DMS53 treated with DMSO at 0.1 percent for 48 hours (cell line): Measurements from ENCODE around the gene PLXND1.

Experiments used
- DNase-seq: peaks from one replicate; lab custom pipeline; 2025; ENCODE audit not compliant: unreplicated experiment; lab: John Stamatoyannopoulos, UW

The PLXND1 gene

DNA sequence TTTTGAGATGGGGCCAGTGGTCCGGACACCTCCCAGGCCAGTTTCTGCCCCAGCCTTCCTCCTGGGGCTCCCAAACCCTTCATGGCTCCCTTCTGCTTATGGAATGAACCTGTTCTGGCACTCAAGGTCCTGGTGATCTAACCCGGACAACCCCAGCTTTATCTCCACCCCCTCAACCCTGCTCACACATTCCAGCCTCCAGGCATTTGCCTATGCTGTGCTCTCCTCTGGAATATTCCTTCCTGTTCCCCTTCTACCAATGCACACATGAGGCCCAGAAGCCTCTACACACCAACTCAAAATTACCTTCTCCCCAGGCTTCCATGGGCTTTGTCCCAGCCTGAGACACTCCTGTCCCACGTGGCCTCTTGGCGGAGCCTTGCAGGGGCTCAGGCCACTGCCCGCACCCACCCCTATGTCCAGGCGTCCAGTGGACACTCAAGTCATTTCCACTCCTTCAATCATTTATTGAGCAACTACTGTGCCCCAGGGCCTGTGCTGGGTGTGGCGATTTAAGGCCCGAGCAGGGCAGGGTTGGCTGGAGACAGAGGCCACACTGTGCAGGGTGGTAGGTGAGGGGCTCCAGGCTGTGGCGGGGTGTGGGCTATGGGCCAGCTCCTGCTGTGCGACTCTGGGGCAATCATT, 18.8 kb downstream of the PLXND1 start:
- DNase-seq = no peak

- no peak for DNase-seq
Observed at GRCh38 chr3:129586746-129587430, 19.6 kb downstream of the PLXND1 start.

DNA sequence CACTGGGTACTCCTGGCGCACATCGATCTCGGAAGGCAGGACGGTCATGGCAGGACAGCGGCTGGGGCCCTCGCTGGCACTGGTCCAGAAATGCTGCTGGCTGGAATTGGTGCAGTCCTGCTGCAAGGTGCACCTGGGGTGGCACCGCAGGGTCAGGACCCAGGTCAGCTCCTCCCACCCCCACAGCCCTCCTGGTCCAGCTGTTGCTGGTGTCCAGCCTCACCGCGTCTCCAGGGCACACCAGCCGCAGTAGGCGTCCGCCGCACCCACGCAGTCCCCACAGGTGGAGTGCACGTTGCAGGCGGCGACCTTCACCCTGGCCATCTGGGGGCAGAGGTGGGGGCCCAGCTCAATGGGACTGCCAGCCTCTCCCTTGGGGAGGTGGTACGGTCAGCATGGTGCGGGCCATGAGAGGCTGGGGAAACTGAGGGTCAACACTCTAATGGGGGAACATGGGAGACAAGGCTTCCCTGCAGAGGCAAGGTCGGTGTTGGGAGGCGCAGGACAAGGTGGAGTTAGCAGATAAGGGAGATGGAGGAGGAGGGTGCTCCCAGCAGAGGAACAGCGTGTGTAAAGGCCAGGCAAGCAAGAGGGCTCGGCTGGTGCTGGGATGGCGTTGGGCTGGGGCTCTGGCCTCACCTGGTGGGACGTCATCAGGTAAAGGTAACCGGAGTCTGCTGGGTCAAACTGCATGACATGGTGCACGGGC, 20.4 kb downstream of the PLXND1 start:
- no peak for DNase-seq

DNA sequence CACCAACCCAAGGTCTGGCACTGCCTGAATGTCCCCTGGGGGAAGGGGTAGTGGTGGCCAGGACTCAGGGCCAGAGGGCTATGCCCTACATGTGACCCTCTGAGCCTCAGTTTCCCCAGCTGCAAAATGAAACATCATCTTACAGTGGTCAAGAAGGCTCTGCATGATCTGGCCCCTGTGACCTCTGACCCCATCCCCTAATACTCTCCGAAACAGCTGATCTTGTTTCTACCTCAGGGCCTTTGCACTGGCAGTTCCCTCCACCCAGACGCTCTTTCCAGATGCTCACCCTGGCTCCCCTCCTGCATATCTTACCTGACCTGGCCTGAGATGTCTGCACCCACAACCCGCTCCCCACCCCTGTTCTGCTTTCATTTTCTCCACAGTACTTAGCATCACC, 21.8 kb downstream of the PLXND1 start:
- no peak for DNase-seq

GRCh38 chr3:129583289-129583688, 23.2 kb downstream of the PLXND1 start:
- no peak for DNase-seq

DNA sequence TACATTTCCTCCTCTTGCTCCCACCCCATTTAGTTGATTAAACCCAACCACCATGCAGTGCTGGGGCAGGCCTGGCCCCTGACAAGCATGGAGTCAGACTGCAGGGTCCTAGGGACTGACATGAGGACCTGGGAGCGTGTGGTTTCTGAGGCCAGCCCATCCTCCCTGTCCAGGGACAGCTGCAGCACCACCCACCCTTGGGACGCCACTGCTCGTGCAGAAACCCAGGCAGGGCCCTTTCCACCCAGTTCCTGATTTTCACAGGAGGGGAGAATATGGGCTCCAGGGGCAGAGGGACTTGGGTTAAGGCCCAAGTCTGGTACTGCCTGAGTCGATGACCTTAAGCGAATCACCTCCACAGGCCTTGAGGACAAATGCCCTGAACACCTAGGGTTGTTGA, 23.7 kb downstream of the PLXND1 start:
- DNase-seq = no peak

DNA sequence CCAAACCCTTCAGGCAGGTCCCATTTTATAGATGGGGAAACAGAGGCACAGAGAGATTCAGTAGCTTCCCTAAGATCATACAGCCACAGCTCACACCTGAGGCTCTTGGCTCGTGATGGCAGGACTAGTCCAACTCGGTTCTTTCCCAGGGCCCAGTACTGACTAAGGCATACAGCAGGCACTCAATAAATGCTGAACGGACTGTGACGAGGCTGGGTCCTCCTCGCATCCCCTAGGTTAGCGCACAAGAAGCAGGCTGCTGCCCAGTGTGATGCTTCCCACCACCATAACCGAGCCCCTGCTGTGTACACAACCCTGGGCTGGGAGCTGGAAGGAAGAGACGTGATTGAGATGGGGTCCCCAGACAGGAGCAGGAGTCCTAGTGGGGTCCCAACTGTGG, 24.9 kb downstream of the PLXND1 start:
- DNase-seq = no peak

DNA sequence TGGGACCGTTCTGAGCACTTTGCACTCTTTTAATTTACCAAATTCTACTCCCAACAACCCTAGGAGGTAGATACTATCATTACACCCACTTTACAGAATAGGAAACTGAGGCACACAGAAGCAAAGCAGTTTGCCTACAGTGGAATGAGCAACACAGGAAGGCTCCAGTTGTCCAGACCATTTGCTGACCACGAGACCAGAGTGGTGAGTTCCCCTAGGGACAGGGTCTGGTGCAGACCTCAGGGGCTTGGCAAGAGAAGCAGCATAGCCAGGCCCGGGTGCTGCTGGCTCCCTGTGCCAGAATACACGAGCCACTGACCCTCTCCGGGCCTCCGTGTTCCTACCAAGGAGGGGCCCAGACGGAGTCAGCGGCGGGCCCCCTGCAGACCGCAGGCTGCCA, 26.5 kb downstream of the PLXND1 start:
- DNase-seq = no peak

- no peak for DNase-seq
Observed at GRCh38 chr3:129577925-129578786, 28.3 kb downstream of the PLXND1 start.

GRCh38 chr3:129577366-129577765, 29.1 kb downstream of the PLXND1 start:
- DNase-seq = no peak

GRCh38 chr3:129576514-129577352, 29.7 kb downstream of the PLXND1 start:
- DNase-seq = peak; percentile 81

- DNase-seq = no peak
Observed at GRCh38 chr3:129575997-129576384, 30.5 kb downstream of the PLXND1 start.

DNA sequence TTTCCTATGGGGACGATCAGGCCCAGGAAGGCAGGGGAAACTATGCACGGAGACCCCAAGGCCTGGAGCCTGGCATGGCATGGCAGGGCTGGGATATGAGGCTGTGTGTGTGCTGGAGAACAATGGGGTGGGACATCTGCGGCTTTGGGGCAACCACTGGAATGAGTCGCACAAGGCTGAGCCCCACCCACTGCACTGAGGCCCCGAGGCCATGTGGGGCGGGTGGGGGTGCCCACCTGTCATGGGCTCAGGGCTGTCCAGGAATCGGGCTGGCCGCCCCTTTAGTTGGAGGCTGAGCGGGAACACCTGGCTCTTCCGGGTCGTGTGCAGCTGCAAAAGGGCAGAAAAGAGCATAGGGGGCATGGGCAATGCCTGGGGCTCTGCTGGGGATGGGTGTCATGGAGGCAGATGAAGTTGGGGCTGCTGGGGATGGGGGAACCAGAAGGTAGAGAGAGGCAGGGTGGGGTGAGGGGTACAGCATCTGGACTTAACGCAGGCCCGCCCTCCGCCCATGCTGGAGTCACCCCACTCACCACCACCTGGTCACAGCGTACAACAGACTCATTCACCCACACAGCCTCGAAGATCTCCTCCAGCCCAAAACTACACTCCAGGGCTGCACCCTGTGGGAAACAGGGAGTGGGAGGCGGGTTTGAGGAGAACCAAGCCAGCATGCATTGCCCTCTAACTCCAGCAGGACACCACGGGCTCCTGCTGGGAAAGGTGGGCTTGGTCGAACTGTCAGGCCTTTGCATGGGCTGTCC, 31.1 kb downstream of the PLXND1 start:
- DNase-seq = no peak

DNA sequence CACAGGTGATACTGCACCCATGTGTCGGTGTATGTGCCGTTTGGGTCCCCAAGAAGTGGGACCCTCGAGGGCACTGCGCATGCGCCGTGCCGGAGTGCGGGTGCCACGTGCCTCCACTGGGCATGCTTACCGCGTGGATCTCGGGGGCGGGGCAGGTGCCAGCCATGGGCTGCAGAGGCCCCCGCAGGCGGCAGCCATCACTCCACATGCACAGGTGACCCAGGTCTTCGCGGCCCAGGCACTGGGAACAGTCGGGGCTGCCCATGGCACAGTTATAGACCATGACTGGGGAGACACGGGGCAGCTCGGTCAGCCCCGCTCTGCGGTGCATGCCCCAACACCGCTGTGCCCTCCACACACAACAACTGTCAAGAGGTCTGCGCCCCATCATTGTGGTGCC, 32.3 kb downstream of the PLXND1 start:
- no peak for DNase-seq

DNA sequence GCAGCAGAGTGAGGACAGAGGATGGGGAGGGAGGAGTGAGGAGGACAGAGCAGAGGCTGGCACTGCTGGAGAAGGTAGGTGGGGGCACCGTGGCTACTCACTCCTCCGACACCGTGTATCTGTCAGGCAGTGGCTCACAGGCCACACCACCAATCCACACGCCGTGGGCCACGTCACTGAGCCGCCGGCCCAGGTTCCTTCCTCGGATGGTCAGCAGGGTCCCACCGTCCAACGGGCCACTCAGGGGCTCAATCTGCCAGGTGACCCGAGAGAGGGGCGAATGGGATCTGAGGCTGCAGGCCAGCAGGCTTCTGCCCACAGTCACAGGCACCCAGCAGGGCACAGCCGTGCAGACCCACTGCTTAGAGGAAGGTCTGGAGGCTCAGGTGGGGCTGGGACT, 33.0 kb downstream of the PLXND1 start:
- no peak for DNase-seq

- DNase-seq = no peak
Observed at GRCh38 chr3:129572603-129573002, 33.9 kb downstream of the PLXND1 start.

DNA sequence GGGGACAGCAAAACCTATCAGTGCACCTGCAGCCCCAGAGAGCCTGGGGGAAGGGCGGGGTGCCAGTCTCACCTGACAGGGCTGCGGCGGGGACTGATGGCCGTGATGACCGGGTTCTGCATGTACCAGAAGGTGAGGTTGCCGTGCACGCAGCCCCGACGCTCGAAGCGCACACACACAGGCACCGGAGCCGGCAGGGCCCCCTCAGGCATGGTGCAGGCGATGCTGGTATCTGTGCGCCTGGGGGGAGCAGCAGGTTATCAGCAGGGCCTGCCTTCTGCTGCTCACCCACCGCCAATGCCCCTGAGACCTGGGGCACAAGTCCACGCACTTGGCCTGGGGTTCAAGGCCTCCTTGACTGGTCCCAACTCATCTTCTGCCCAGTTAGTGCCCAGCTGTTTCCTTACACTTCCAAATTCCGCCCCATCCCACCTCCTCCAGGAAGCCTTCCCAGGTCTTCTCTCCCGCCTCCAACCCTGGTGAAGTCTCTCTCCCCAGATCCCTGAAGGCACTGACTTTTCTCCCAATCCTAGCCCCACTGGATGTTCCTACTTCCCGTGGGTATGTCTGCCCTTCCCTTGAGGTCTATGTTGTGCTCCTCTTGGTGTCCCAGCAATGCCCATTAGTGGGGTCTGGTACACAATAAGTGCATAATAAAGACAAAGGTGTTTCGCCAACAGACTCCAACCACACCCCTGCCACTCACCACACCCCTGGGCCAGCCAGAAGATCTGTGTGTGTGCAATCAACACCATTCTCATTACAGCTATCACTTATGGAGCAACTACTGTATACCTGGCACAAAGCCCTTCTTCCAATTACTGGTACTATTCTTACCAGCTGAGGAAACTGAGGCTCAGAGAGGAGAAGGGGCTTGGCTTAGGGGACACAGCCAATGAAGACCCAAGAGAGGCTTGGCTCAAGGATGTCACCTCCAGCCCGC, 34.6 kb downstream of the PLXND1 start:
- no peak for DNase-seq

- DNase-seq = no peak
Observed at GRCh38 chr3:129569856-129570255, 36.6 kb downstream of the PLXND1 start.

DNA sequence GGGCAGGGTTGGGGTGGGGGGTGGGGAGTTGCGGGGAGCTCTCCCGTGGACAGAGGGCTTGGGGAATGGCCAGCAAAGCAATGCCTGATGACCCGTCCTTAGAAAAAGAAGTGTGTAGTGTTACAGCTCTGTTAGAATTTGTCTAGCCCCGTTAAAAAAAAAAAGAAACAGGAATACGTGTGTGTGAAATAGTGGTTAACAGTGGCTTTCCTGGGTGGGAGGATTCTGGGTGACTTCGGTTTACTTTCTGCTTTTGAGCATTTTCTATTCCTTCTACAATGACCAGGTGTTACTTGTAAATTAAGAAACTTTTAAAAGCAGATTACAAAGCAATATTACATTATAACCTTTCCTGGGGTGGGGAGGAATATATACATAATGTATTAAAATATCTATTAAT, 38.5 kb downstream of the PLXND1 start:
- DNase-seq = no peak
